KMS-11 (cell line): ENCODE results near the gene PTGIS.

Source experiments
- H2AFZ ChIP-seq: fragments of 200-600 bp; sonication (generic); 2 replicates; pipeline ENCODE4 v1.6.1; 2016; ENCODE audit warnings: antibody characterized with exemption, mixed run types, low read depth
- H3K27ac ChIP-seq: fragments of 200-600 bp; sonication (generic); 2 replicates; pipeline ENCODE4 v1.6.1; 2016; ENCODE audit warnings: mild to moderate bottlenecking, mixed run types
- H3K27me3 ChIP-seq: fragments of 200-600 bp; sonication (generic); 2 replicates; pipeline ENCODE4 v1.6.1; 2017; ENCODE audit warnings: mild to moderate bottlenecking, low read depth, mixed run types, moderate library complexity; ENCODE audit not compliant: insufficient read depth
- H3K36me3 ChIP-seq: fragments of 200-600 bp; sonication (generic); 2 replicates; pipeline ENCODE4 v1.6.1; 2017; ENCODE audit warnings: mild to moderate bottlenecking, mixed run types; ENCODE audit not compliant: insufficient read depth
- H3K4me1 ChIP-seq: fragments of 200-600 bp; sonication (generic); 2 replicates; pipeline ENCODE4 v1.6.1; 2016; ENCODE audit warnings: mild to moderate bottlenecking, low read depth, mixed run types; ENCODE audit not compliant: poor library complexity, severe bottlenecking
- H3K4me2 ChIP-seq: fragments of 200-600 bp; sonication (generic); 2 replicates; pipeline ENCODE4 v1.7.0; 2016; ENCODE audit warnings: mild to moderate bottlenecking, mixed run types
- H3K4me3 ChIP-seq: fragments of 200-600 bp; sonication (generic); IDR thresholded peaks from 2 replicates; pipeline ENCODE4 v1.6.1; 2017; ENCODE audit warnings: low read depth, low read length, mixed read lengths; ENCODE audit not compliant: insufficient read depth
- H3K79me2 ChIP-seq: fragments of 200-600 bp; sonication (generic); 2 replicates; pipeline ENCODE4 v1.6.1; 2016; ENCODE audit warnings: low read depth, mixed run types; ENCODE audit not compliant: insufficient read depth
- H3K9ac ChIP-seq: fragments of 200-600 bp; sonication (generic); 2 replicates; pipeline ENCODE4 v1.6.1; 2016; ENCODE audit warnings: mild to moderate bottlenecking, mixed run types
- H4K20me1 ChIP-seq: fragments of 200-600 bp; sonication (generic); 2 replicates; pipeline ENCODE4 v1.6.1; 2016; ENCODE audit warnings: mild to moderate bottlenecking, mixed run types; ENCODE audit not compliant: insufficient read depth
- CTCF ChIP-seq: fragments of 200-600 bp; sonication (generic); conservative IDR thresholded peaks from 2 replicates; pipeline ENCODE4 v1.6.1; 2017; ENCODE audit warnings: low read depth, mild to moderate bottlenecking, antibody characterized with exemption, low read length, moderate library complexity, mixed read lengths

PTGIS gene

GRCh38 chr20:49471397-49471796 is 96.5 kb downstream of the PTGIS start:
- Histone ChIP-seq H3K4me2 (no peak overlapping the region), H3K36me3 (no peaks in the 10 kb centered on the region), H3K9ac (no peak overlapping the region), H3K79me2 (no peaks in the 10 kb centered on the region), H3K4me3 (no peak overlapping the region), H4K20me1 (no peaks in the 10 kb centered on the region), H3K4me1 (no peaks in the 10 kb centered on the region), H3K27me3 (peaks cover 3% of the 10 kb centered on the region; the same call in 1 of the 2 replicates), H3K27ac (no peak overlapping the region), H2AFZ (no peak overlapping the region)
- TF ChIP-seq CTCF, result no peak

GRCh38 chr20:49470922-49471321 is 97.0 kb downstream of the PTGIS start:
- H3K27me3 ChIP-seq, result peaks cover 3% of the 10 kb centered on the region; the same call in 1 of the 2 replicates

GRCh38 chr20:49469060-49469459 is 98.9 kb downstream of the PTGIS start:
- Histone ChIP-seq H3K4me2 (no peak overlapping the region), H3K4me3 (no peak overlapping the region), H3K79me2 (no peaks in the 10 kb centered on the region), H3K27ac (no peak overlapping the region), H3K9ac (no peak overlapping the region), H3K27me3 (peaks cover 3% of the 10 kb centered on the region; the same call in 1 of the 2 replicates), H2AFZ (no peak overlapping the region), H4K20me1 (no peaks in the 10 kb centered on the region), H3K36me3 (no peaks in the 10 kb centered on the region), H3K4me1 (no peaks in the 10 kb centered on the region)
- TF ChIP-seq CTCF, result no peak

More at GRCh38 chr20:49470922-49471321, 97.0 kb downstream of the PTGIS start:
- Histone ChIP-seq H2AFZ (no peak overlapping the region), H3K27ac (no peak overlapping the region), H3K9ac (no peak overlapping the region), H3K4me3 (no peak overlapping the region), H4K20me1 (no peaks in the 10 kb centered on the region), H3K4me1 (no peaks in the 10 kb centered on the region), H3K79me2 (no peaks in the 10 kb centered on the region), H3K4me2 (no peak overlapping the region), H3K36me3 (no peaks in the 10 kb centered on the region)
- TF ChIP-seq CTCF, result no peak

GRCh38 chr20:49468412-49468811 is 99.5 kb downstream of the PTGIS start:
- Histone ChIP-seq H3K27ac (no peak overlapping the region), H3K27me3 (peaks cover 3% of the 10 kb centered on the region; the same call in 1 of the 2 replicates), H4K20me1 (no peaks in the 10 kb centered on the region), H2AFZ (no peak overlapping the region), H3K4me3 (no peak overlapping the region), H3K79me2 (no peaks in the 10 kb centered on the region), H3K4me1 (no peaks in the 10 kb centered on the region), H3K9ac (no peak overlapping the region), H3K36me3 (no peaks in the 10 kb centered on the region), H3K4me2 (no peak overlapping the region)
- no peak for TF ChIP-seq CTCF
